CD4-positive, alpha-beta T cell treated with Interleukin-12 subunit alpha and Interleukin-12 subunit beta, for 1 hour (primary cell): ENCODE data around the gene AGBL2.
"Not testable (repeated sequence)": the region's sequence is repeated elsewhere in the genome, so short reads cannot be mapped to it uniquely, and the experiment has no call there.

ENCODE experiments used
- DNase-seq: peaks from one replicate; pipeline ENCODE4 v3.0.0-alpha.2; 2020

AGBL2 gene

GRCh38 chr11:47715082-47715669, at the start of gene AGBL2:
Gene AGBL2, minus strand, starts transcription at chr11:47715369. Its CDS starts 719 bp downstream, at chr11:47714650.
- DNase-seq = peak; percentile 86

DNA sequence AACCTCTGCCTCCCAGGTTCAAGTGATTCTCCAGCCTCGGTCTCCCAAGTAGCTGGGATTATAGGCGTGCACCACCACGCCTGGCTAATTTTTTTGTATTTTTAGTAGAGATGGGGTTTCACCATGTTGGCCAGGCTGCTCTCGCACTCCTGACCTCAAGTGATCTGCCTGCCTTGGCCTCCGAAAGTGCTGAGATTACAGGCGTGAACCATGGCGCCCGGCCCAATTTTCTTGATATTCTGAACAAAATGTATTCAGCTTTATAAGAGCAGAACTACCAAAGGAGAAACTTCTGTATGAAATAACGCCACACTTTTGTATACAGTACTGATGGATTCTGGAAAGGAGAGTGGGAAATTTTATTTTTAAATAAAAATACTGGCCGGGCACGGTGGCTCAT, 44.1 kb upstream of the AGBL2 start:
- not testable (repeated sequence) for DNase-seq

DNA sequence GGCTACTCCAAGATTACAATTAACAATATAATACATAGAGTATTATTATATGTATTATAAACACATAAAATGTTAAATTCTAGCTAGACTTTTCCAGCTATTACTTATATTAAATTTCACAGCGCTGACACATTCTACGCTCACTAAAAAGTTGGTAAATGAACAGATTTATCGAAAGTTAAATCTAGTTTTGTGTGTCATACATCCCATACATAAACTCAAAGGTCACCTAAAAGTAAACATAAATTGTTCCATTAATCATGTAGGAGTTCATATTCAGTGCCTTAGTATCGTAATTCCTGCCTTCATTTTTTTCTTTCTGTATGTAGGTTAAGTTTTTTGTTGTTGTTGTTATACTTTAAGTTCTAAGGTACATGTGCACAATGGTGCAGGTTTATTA, 41.0 kb upstream of the AGBL2 start:
- DNase-seq = no peak

- no peak for DNase-seq
These were observed 35.6 kb upstream of the AGBL2 start for GRCh38 chr11:47750725-47751124.

DNA sequence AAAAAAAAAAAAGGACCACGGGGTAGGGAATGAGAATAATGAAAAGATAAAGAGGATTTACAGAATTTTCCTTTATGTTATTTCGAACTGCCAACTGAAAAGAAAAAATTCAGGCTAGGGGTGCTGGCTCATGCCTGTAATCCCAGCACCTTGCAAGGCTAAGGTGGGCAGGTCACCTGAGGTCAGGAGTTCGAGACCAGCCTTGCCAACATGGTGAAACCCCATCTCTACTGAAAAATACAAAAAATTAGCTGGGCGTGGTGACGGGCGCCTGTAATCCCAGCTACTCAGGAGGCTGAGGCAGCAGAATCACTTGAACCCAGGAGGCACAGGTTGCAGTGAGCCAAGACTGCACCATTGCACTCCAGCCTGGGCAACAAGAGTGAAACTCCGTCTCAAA, 27.3 kb upstream of the AGBL2 start:
- not testable (repeated sequence) for DNase-seq

DNA sequence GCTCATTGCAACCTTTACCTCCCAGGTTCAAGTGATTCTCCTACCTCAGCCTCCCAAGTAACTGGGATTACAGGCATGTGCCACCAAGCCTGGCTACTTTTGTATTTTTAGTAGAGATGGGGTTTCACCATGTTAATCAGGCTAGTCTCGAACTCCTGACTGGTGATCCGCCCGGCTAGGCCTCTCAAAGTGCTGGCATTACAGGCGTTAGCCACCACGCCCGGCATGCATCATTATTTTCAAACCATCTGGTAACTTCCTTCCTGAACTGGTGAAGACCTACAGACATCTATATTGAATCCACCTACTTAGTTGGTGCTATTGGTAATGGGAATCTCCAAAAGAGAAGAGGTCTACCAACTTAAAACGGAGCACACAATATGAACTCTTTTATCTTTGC, 22.6 kb upstream of the AGBL2 start:
- DNase-seq = not testable (repeated sequence)

- no peak for DNase-seq
These were observed 17.1 kb upstream of the AGBL2 start for GRCh38 chr11:47732271-47732670.

DNA sequence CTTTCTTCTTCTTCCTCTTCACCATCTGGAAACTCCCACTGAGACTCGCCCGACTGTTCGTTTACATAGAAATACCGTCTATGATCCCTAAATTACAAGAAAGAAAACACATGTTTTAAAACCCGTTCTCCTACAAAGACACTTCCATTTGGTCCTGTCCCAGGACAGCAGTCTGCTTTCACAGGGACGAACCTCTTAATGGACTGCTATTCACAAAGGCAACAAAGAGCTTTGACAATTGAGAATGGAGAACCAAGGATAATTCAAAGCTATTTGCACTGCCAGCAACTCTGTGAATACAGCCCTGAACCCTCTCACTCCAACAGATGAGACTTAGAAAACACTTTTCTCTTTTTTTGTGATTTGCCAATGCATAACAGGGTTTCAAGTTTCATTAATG, 16.3 kb upstream of the AGBL2 start:
- no peak for DNase-seq

GRCh38 chr11:47726878-47727514, 11.8 kb upstream of the AGBL2 start:
- DNase-seq = no peak

- DNase-seq = no peak
These were observed 10.9 kb upstream of the AGBL2 start for GRCh38 chr11:47726118-47726442.

- DNase-seq = no peak
These were observed 10.4 kb upstream of the AGBL2 start for GRCh38 chr11:47725442-47726117.

GRCh38 chr11:47724041-47724729, 9.0 kb upstream of the AGBL2 start:
- DNase-seq = no peak

DNA sequence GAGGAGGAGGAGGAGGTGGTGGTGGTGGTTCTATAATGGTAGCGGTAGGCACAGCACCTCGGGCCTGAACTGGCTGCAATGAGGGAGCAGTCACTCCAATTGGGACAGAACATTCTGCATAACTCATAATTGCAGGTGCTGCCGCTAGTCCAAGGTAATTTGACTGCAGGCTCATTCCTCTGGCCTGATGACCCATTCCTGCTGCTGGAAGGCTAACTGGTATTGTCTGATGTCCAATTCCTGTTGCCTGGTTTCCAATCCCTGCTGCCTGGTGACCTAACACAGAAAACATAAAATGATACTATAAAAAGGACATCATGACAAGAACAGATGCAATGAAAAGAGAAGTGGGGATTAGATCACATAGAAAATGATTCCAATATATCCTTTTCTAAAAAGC, 7.9 kb upstream of the AGBL2 start:
- DNase-seq = no peak

DNA sequence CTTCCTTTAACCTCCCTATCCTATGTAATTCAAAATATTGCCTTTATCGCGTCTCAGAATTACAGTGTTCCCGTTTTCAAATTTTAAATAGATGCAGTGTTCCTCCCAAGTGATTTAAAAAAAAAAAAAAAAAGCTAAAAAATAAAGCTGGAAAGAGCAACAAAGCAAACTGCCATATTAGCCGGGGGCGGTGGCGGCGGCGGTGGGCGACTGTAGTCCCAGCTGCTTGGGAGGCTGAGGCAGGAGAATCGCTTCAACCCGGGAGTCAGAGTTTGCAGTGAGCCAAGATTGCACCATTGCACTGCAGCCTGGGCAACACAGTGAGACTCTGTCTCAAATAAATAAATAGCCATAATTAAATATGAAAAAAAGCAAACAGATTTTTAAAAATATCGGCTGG, 5.5 kb upstream of the AGBL2 start:
- DNase-seq = no peak

GRCh38 chr11:47716692-47717091, 1.5 kb upstream of the AGBL2 start:
- no peak for DNase-seq

GRCh38 chr11:47714554-47715081, 551 bp downstream of the AGBL2 start:
- peak; percentile 9 for DNase-seq

DNA sequence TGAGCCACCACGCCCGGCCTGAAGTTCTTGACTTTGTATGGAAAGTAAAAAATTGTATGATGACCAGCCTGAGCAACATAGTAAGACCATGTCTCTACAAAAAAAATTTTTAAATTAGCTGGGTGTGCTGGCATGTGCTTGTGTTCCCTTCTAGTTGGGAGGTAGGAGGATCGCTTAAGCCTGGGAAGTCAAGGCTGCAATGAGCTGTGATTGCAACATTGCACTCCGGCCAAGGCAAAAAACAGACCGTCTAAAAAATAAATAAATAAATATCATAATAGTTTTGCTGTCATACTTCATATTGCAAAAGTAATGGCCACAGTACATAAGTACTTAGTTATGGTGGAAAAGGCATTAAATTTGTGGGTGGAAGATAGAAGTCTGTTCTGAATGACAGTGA, 3.4 kb downstream of the AGBL2 start:
- DNase-seq = no peak

DNA sequence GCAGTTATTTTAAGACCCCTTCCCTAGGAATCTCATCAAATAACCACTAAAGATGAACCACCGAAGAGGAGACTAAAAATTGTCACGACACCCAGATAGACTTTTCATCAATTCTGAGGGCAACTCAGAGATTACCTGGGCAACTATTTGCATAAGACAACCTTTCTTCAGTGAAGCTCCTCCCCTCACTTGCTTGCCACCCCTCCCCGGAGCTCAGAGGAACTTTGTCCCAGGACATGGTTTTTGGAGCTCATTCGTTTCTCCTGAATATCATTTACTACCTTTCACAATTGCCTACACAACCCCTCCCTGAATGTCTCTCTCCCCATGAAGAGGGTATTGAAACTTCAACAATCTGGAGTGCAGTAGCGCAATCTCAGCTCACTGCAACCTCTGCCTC, 3.9 kb downstream of the AGBL2 start:
- DNase-seq = no peak

DNA sequence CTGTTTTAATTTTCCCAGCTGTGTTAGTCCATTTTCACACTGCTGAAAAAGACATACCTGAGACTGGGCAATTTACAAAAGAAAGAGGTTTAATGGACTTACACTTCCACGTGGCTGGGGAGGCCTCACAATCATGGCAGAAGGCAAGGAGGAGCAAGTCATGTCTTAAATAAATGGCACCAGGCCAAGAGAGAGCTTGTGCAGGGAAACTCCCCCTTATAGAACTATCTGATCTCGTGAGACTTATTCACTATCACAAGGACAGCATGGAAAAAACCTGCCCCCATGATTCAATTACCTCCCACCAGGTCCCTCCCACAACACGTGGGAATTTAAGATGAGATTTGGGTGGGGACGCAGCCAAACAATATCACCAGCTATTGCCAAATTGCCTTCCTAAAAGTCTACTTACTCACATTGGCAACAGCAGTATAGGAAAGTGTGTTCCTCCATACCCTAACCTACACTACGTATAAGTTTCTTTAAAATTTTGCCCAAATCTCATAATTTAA, 7.8 kb downstream of the AGBL2 start:
- not testable (repeated sequence) for DNase-seq

GRCh38 chr11:47705721-47706120, 9.4 kb downstream of the AGBL2 start:
- DNase-seq = no peak

DNA sequence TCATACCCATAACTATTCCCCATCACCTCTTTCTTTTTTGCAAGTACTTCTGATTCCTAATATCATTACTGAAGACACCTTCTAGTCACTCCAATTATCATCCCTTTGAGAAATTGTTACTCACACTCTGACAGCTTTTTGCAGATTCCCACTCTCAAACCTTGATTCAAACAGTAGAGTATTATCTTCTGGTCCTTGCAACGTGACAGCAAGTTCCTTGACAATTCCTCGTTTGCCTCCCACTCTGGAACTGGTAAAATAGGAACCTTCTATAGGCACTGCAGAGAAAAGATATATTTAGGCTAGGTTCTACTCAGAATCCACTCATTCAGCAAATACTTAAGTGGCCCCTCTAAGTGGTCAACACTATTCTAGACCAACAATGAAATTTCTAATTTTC, 23.2 kb downstream of the AGBL2 start:
- DNase-seq = no peak

GRCh38 chr11:47689480-47689879, 25.7 kb downstream of the AGBL2 start:
- no peak for DNase-seq

DNA sequence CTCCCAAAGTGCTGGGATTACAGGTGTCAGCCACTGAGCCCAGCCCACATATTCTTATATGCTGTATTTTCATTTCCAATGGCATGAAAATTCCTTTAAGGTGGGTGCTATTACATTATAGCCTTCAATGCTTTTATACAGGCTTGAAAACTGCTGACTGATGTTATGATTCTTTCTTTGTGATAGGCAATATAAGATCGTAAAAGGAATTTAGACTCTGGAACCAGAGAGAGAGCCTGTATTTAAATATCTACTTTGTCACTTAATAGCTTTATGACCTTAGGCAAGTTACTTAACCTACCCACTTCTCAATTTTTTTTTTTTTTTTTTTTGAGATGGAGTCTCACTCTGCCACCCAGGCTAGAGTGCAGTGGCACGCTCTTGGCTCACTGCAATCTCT, 26.2 kb downstream of the AGBL2 start:
- DNase-seq = no peak

DNA sequence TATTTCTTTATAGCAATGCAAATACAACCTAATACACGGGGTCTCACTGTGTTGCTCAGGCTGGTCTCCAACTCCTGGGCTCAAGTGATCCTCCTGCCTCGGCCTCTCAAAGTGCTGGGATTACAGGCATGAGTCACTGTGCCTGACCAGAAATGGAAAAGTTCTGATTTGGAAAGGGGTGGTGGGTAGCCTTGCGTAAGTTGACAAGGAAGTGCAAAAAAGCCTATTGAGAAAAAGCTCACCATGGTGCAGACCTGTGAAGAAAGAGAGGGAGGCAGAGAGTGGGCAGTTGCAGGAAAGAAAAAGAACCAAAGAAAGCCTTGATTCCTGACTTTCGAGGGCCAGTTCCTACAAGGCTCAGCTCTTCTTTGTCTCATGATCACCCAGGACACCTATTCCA, 27.1 kb downstream of the AGBL2 start:
- DNase-seq = no peak
